Measurements from ENCODE around the gene GPATCH2. TPM values are rescaled to one million over a fixed set of nuclear protein-coding genes. Genes with fewer than 3 reads are reported as not detected.

The GPATCH2 gene
- total and polyA plus RNA-seq, 11 donors, result 2.3 to 8.5 (median 7.5) TPM

- Histone ChIP-seq H3K36me3 (peaks cover 0 to 18% (median 5%) of the 10 kb centered on the region in 9 donors), H3K27ac (no peak overlapping the region), H3K4me3 (no peak overlapping the region), H3K4me1 (no peaks in the 10 kb centered on the region), H3K27me3 (no peaks in the 10 kb centered on the region), H3K9me3 (no peaks in the 10 kb centered on the region)
- intact Hi-C loops (cut with DNase I), result no loop called here
- DNase-seq (no peak), ATAC-seq (no peak)
- TF ChIP-seq POLR2A (IDR thresholded peaks at IDR 0.05) (no peak), CTCF (IDR thresholded peaks at IDR 0.05) (no peak)
Observed at GRCh38 chr1:217495249-217495648, 135.6 kb downstream of the GPATCH2 start.

GRCh38 chr1:217494767-217495166 lies 136.1 kb downstream of the GPATCH2 start:
- no peak for ATAC-seq

GRCh38 chr1:217493290-217493689 lies 137.6 kb downstream of the GPATCH2 start:
- Histone ChIP-seq H3K27ac (no peak overlapping the region), H3K4me1 (no peaks in the 10 kb centered on the region), H3K36me3 (peaks cover 0 to 18% (median 5%) of the 10 kb centered on the region in 9 donors), H3K4me3 (no peak overlapping the region), H3K9me3 (no peaks in the 10 kb centered on the region), H3K27me3 (no peaks in the 10 kb centered on the region)
- intact Hi-C loops (cut with DNase I), result no loop called here
- ATAC-seq (no peak), DNase-seq (no peak)
- TF ChIP-seq CTCF (IDR thresholded peaks at IDR 0.05) (no peak), POLR2A (IDR thresholded peaks at IDR 0.05) (no peak)
- WGBS, 4 donors, result 89 to 95% (median 93%) methylated on average over 1 of the region's 1 CpG

More at GRCh38 chr1:217494767-217495166, 136.1 kb downstream of the GPATCH2 start:
- intact Hi-C loops (cut with DNase I), result no loop called here
- 89 to 94% (median 91%) methylated on average over 2 of the region's 2 CpGs for WGBS, 4 donors
- TF ChIP-seq POLR2A (IDR thresholded peaks at IDR 0.05) (no peak), CTCF (IDR thresholded peaks at IDR 0.05) (no peak)
- Histone ChIP-seq H3K4me3 (no peak overlapping the region), H3K36me3 (peaks cover 0 to 18% (median 5%) of the 10 kb centered on the region in 9 donors), H3K9me3 (no peaks in the 10 kb centered on the region), H3K27me3 (no peaks in the 10 kb centered on the region), H3K4me1 (no peaks in the 10 kb centered on the region), H3K27ac (no peak overlapping the region)
- no peak for DNase-seq

- H3K4me1 ChIP-seq, result no peaks in the 10 kb centered on the region
- no peak overlapping the region for H3K27ac ChIP-seq
- no peak overlapping the region for H3K4me3 ChIP-seq
- no peak for DNase-seq
- TF ChIP-seq CTCF (IDR thresholded peaks at IDR 0.05) (no peak), POLR2A (IDR thresholded peaks at IDR 0.05) (no peak)
- H3K27me3 ChIP-seq, result no peaks in the 10 kb centered on the region
- H3K36me3 ChIP-seq, result peaks cover 0 to 11% (median 0%) of the 10 kb centered on the region in 9 donors
- H3K9me3 ChIP-seq, result peaks cover 0 to 11% (median 0%) of the 10 kb centered on the region in 12 donors
- intact Hi-C loops (cut with DNase I), result no loop called here
- no peak for ATAC-seq
Observed at GRCh38 chr1:217484871-217485270, 146.0 kb downstream of the GPATCH2 start.

Data from heart left ventricle (tissue), 16 donors.